Activated naive CD4-positive, alpha-beta T cell treated with anti-CD3 and anti-CD28 coated beads, Interleukin-2, amount 50 U/mL, for 72 hours (primary cell): ENCODE data around the gene GPR68. TPM values are rescaled to one million over a fixed set of nuclear protein-coding genes. Genes with fewer than 3 reads are reported as not detected.
"Not testable (repeated sequence)": the region's sequence is repeated elsewhere in the genome, so short reads cannot be mapped to it uniquely, and the experiment has no call there.

Experiments
- ATAC-seq, 2 donors: fragments of 150-1000 bp; cut with Tn5 transposase; 2 replicates each; pipeline ENCODE4 v1.10.0; 2021; ENCODE audit warnings: mild to moderate bottlenecking in 2 of 2, moderate library complexity in 2 of 2
- DNase-seq, 2 donors: peaks; one replicate each; pipeline ENCODE4 v3.0.0; 2021 to 2022; ENCODE audit warnings: low spot score in 2 of 2
- H3K27ac Mint-ChIP-seq, 2 donors: one replicate each; pipeline ENCODE4 v1.8.0; 2022; ENCODE audit warnings: mild to moderate bottlenecking in 2 of 2, mixed read lengths in 2 of 2
- H3K36me3 Mint-ChIP-seq, 2 donors: one replicate each; pipeline ENCODE4 v1.8.0; 2022; ENCODE audit warnings: mixed read lengths in 2 of 2
- H3K9me3 Mint-ChIP-seq, 2 donors: one replicate each; pipeline ENCODE4 v1.8.0; 2022; ENCODE audit warnings: mixed read lengths in 2 of 2
- total RNA-seq, 2 donors: library from RNA; stranded (reverse); gene quantifications; one replicate each; pipeline ENCODE4 v1.2.3, GENCODE V29; 2022

The GPR68 gene
- total RNA-seq, 2 donors from 2014 or later = 4.6 to 12.7 TPM

DNA sequence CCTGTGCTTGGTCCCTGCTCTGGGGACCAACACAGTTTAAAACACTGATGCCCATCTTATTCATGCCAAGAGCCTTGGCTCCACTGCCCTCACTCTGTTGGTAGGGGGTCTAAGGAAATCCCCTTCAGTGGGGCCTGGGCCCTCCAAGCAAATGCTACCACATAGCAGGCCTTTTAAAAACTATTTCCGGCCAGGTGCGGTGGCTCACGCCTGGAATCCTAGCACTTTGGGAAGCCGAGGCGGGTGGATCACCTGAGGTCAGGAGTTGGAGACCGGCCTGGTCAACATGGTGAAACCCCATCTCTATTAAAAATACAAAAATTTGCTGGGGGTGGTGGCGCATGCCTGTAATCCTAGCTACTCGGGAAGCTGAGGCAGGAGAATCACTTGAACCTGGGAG is 1.1 kb upstream of the GPR68 start:
- DNase-seq, ATAC-seq, H3K9me3 Mint-ChIP-seq: not testable (repeated sequence)
- peaks cover 42 to 72% of the 10 kb centered on the region in 2 donors for H3K36me3 Mint-ChIP-seq
- H3K27ac Mint-ChIP-seq = peak overlapping the region; percentile 99

DNA sequence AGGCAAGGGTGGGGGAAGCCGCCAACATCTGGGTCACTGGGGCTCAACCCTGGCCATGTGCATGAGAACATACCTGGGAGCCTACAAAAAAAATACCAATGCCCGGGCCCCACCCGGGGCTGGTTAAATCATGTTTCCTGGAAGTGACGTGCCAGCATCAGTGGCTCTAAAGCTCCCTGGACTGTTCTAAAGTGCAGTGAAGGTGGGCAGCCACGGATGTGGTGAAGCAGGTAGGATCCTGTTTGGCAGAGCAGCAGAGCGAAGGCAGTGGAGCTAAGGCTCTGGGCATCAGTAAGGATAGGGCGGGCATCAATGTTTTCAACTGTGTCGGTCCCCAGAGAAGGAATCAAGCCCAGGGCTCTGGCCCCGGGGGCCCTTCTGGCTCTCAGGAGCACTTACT is 525 bp upstream of the GPR68 start:
- peak; percentile 7 to 17 for ATAC-seq
- Mint-ChIP-seq H3K9me3 (peaks cover 6 to 9% of the 10 kb centered on the region in 2 donors), H3K27ac (peak overlapping the region; percentile 99), H3K36me3 (peaks cover 42 to 68% of the 10 kb centered on the region in 2 donors)
- DNase-seq = peak; percentile 55 to 79

DNA sequence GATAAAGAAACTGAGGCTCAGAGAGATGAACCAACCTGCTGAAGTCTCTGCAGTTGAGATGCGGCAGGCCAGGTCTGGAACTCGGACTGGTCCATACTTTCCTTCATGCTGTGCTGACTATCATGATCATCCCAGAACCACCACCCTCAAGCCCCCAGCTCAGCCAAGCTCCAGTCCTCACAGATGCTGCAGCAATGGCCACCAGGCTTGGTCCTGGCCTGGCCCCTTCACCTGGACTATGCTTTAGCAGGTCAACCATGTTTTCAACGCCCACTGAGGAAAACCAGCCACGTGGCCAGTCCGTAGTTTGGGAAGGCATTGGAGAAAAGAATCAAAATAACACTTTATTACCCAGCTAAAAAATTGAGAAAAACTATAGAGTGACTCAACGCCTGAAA is 1.4 kb downstream of the GPR68 start:
- H3K27ac Mint-ChIP-seq = peak overlapping the region; percentile 99
- DNase-seq (peak in 1 of 2 donors; percentile 53), ATAC-seq (no peak)
- H3K9me3 Mint-ChIP-seq = peaks cover 6 to 9% of the 10 kb centered on the region in 2 donors
- peaks cover 50 to 69% of the 10 kb centered on the region in 2 donors for H3K36me3 Mint-ChIP-seq

DNA sequence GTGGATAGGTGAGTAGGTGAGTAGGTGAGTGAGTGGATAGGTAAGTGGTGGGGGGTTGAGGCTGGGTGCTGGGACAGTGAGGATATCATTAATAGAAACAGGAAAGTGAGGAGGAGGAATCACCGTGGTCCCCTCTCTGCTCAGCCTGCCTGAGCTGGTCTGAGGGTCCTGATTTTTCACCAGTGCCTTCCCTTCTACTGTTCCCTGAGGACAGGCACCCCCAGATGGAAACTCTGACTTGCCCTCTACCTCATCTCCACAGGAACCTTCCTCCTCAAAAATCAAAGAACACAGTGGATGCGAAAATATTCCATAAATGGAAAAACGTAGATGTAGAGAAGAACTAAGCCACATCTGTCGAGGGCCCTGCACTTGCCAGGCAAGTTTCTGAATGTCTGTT is 1.9 kb downstream of the GPR68 start:
- ATAC-seq = no peak
- peak in 1 of 2 donors; percentile 53 for DNase-seq
- peak overlapping the region; percentile 99 for H3K27ac Mint-ChIP-seq
- peaks cover 49 to 64% of the 10 kb centered on the region in 2 donors for H3K36me3 Mint-ChIP-seq
- H3K9me3 Mint-ChIP-seq = peaks cover 5 to 9% of the 10 kb centered on the region in 2 donors

DNA sequence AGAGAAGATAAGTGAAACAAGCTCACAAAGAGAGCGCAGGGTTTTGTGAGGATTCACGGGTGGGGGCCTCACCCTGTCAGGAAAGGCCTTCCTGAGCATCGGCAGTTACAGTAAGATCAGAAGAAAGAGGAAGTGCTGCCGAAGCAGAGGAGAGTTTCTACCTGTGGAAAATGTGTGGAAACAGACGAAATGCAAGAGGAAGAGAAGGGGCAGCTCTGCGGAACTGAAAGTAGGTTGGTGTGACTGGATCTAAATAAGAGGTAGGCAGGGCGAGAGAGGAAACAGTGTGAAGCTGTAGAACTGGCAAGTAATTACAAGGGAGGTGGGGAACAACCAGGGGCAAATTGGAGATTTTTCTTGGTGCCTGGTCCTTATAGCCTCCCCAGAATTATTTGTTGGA is 2.6 kb downstream of the GPR68 start:
- ATAC-seq = no peak
- Mint-ChIP-seq H3K36me3 (peaks cover 43 to 56% of the 10 kb centered on the region in 2 donors), H3K9me3 (peaks cover 0 to 5% of the 10 kb centered on the region in 2 donors), H3K27ac (peak overlapping the region; percentile 99)
- DNase-seq = no peak

DNA sequence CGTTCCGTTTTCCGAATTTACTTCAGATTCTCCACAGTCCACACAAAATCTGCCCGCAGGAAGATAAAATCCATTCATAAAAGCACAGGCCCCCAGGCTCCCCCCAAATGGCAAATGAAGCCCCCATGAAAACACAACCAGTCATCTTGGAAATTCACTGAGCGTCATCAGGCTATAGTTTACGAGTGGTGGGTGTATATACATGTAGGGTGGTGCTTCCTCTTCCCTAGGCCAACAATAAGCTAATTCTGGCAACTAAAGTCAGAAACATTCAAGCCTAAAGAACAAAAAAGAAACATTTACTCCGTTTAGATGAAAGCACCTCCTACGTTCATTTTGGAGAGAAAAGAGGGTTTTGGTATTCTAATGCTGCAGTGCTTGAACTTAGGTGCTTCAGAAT is 5.8 kb downstream of the GPR68 start:
- peaks cover 40 to 54% of the 10 kb centered on the region in 2 donors for H3K36me3 Mint-ChIP-seq
- H3K9me3 Mint-ChIP-seq = peaks cover 4 to 5% of the 10 kb centered on the region in 2 donors
- DNase-seq (no peak), ATAC-seq (no peak)
- peak overlapping the region; percentile 3 to 34 for H3K27ac Mint-ChIP-seq

DNA sequence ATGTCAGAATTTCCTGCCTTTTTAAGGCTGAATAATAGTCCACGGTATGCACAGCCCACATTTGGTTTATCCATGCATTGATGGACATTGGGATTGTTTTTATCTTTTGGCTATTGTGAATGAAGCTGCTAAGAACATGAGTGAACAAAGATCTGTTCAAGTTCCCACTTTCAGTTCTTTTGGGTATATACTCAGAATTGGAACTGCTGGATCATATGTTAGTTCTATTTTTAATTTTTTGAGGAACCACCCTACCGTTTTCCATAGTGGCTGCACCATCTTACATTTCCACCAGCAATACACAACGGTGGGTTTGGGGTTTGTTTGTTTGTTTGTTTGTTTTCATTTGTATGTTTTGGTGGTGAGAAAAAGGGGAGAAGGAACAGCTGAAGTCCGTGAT is 6.4 kb downstream of the GPR68 start:
- DNase-seq (no peak), ATAC-seq (no peak)
- Mint-ChIP-seq H3K27ac (peak overlapping the region in 1 of 2 donors; percentile 3), H3K9me3 (peaks cover 4 to 5% of the 10 kb centered on the region in 2 donors), H3K36me3 (peaks cover 38 to 50% of the 10 kb centered on the region in 2 donors)

DNA sequence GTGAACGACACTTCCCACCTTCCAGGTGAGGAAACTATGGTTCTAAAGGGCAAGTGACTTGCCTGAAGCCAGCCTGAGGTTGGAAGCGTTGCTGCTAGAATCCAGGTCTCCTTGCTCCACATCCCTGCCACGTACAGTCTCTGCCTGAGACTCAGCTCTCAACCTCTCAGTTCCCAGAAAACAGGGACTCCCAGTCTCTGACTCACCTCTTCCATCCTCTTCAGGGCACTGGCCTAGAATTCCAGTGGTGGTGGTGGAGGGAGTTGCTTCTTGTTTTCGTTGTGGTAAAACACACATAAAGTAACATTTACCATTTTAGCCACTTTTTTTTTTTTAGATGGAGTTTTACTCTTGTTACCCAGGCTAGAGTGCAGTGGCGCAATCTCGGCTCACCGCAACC is 7.3 kb downstream of the GPR68 start:
- DNase-seq = no peak
- H3K36me3 Mint-ChIP-seq = peaks cover 36 to 46% of the 10 kb centered on the region in 2 donors
- no peak overlapping the region for H3K27ac Mint-ChIP-seq
- ATAC-seq = no peak
- H3K9me3 Mint-ChIP-seq = peaks cover 4 to 5% of the 10 kb centered on the region in 2 donors

DNA sequence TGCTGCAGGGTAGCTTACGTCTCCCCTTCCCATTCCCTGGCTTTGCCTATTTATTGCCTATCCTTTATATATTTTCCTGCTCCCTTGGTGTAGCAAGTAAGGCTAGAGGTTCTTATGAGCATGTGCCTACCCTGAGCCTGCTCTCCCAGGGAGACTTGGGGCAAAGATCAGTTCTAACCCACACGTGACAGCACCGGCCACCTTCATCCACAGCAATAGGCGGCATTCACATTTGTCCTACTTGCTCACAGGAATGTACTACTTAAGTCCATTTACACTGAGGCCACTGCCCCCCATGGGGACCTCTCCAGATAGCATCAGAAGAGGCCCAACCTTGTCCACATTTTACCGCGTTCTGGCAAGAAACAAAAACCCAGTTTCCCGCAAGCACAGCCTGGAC is 8.7 kb downstream of the GPR68 start:
- peaks cover 37 to 47% of the 10 kb centered on the region in 2 donors for H3K36me3 Mint-ChIP-seq
- H3K9me3 Mint-ChIP-seq = peaks cover under 1 to 4% of the 10 kb centered on the region in 2 donors
- H3K27ac Mint-ChIP-seq = no peak overlapping the region
- DNase-seq (no peak), ATAC-seq (no peak)

DNA sequence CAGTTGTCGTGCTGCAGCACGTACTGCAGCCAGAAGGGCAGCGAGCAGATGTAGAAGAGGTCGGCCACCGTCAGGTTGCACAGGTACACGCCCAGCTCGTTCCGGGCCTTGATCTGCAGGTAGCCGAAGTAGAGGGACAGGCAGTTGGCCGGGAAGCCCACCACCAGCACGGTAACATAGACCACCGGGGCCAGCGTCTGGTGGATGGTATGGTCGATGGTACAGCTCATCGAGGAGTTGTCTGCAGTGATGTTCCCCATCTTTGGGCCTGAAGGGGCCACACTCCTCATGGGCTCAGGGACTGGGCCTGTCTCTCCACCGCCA is 9.8 kb downstream of the GPR68 start:
- DNase-seq (peak in 1 of 2 donors; percentile 51), ATAC-seq (no peak)
- Mint-ChIP-seq H3K27ac (no peak overlapping the region), H3K9me3 (peaks cover 4% of the 10 kb centered on the region in 2 donors), H3K36me3 (peaks cover 42 to 54% of the 10 kb centered on the region in 2 donors)

DNA sequence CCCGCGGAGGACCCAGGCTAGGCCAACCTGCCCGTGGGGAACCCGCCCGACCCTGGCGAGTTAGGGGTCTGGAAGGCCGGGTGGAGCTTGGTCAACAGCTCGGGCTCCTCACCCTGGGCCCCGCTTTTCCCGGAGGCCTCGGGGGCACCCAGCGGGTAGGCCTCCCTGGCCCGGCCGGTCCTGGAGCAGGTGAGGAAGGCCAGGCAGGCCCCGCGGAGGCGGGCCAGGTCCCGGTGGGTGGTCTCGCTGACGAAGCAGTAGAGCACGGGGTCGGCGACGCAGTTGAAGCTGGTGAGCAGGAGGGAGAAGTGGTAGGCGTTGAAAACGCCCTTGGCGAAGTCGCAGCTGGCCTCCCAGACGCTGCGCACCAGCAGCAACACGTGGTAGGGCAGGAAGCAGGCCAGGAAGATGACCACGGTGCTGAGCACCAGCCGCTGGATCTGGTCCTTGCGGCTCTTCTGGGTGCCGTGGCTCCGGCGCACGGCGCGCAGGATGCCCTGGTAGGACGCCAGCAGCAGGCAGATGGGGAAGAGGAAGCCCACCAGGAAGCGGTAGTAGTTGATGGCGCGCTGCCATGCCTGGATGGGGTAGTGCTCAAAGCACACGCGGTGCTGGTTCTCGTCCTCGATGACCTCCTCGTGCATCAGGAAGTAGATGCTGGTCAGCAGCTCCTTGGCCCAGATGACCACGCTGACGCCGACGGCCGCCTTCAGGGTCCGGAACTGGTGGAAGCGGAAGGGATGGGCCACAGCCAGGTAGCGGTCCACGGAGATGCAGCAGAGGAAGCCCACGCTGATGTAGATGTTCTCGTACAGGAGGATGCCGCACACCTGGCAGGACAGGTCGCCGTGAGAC is 10.3 kb downstream of the GPR68 start:
- no peak for ATAC-seq
- Mint-ChIP-seq H3K27ac (no peak overlapping the region), H3K9me3 (peaks cover 4% of the 10 kb centered on the region in 2 donors), H3K36me3 (peaks cover 37 to 48% of the 10 kb centered on the region in 2 donors)
- DNase-seq = no peak

DNA sequence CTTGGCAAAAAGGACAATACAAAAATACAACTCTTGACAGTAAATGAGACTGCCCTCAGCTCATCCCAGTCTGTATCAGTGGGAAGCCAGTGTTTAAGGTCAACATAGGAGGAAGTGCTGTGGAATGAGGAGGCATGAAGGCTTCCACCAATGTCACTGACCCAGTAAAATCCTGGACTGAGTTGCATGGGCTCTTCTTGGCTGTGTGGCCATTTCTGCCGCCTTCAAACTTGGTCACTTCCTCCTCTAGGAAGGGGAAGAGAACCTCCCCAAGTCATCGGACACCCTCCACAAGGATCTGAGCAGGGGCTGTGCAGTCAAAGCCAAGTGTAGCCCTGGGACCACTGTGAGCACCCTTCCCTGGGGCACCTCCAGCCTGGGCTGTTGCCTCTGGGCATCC is 11.9 kb downstream of the GPR68 start:
- DNase-seq (no peak), ATAC-seq (no peak)
- Mint-ChIP-seq H3K36me3 (peaks cover 29 to 39% of the 10 kb centered on the region in 2 donors), H3K27ac (peak overlapping the region in 1 of 2 donors; percentile 66), H3K9me3 (peaks cover 4% of the 10 kb centered on the region in 2 donors)

DNA sequence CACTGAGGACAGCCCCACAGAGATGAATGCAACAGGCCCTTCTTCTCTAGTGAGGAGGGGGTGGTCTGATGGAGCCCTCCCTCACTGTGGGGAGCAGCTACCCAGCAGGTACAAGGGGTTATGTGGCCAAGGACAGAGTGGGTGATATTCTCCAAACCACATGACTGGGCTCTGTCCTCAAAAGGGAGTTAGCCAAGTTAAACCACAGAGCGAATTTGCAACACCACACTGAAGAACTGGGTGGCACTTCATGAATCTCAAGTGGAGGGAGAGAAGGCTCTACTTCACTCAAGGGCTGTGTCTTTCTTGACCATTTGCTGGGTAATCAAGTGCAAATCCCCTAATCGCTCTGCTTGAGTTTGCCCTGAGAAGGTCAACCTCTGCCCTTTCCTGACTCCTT is 12.5 kb downstream of the GPR68 start:
- Mint-ChIP-seq H3K36me3 (peaks cover 29 to 39% of the 10 kb centered on the region in 2 donors), H3K9me3 (peaks cover 4% of the 10 kb centered on the region in 2 donors), H3K27ac (peak overlapping the region in 1 of 2 donors; percentile 66)
- DNase-seq = no peak
- ATAC-seq = no peak

DNA sequence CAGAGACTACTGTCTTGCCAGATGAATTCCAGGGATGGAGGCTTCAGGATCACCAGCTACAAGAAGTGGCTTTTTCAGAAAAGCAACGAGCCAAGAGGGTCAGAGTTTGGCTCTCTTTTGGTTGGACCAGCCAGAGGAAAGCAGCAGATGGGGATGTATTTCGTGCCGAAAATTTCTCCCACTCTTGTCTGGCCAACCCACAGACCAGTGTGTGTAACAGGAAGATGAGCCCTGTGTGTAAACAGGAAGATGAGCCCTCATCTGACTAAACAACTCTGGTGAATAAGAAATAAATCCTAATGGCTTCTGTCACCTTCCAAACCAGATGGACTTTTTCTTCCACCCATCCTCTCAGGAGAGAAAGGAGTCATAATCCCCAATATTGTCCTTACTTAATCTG is 13.1 kb downstream of the GPR68 start:
- no peak for ATAC-seq
- Mint-ChIP-seq H3K36me3 (peaks cover 29 to 43% of the 10 kb centered on the region in 2 donors), H3K9me3 (peaks cover 4% of the 10 kb centered on the region in 2 donors), H3K27ac (peak overlapping the region; percentile 15 to 85)
- no peak for DNase-seq

DNA sequence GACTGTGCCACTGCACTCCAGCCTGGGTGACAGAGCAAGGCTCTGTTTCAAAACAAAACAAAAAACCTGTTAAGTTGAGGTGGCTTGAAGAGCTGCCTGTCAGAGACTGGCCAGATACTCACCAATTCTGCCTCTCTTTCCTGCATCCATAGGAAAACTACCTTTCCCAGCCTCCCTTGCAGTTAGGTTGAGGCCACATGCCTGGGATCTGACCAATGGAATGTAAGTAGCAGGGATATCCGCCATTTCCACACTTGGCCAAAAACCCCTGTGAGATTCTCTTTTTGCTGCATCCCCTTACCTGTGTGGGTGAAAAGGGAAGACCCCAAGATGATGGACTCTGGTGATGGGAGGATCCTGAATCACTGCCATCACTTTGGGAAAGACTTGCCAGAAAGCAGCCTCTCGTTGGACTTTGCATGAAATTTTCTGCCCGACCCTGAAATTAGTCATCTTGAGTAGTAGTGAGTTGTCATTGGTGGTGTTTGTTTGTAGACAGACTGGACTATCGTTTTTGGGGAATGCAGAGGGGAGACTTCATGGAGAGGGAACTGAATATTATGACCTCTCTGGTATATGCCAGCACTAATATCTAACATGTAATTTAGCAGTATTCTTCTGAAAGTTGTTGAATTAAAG is 14.0 kb downstream of the GPR68 start:
- Mint-ChIP-seq H3K36me3 (peaks cover 29 to 52% of the 10 kb centered on the region in 2 donors), H3K27ac (peak overlapping the region; percentile 85 to 98), H3K9me3 (peaks cover 4% of the 10 kb centered on the region in 2 donors)
- no peak for ATAC-seq
- no peak for DNase-seq

DNA sequence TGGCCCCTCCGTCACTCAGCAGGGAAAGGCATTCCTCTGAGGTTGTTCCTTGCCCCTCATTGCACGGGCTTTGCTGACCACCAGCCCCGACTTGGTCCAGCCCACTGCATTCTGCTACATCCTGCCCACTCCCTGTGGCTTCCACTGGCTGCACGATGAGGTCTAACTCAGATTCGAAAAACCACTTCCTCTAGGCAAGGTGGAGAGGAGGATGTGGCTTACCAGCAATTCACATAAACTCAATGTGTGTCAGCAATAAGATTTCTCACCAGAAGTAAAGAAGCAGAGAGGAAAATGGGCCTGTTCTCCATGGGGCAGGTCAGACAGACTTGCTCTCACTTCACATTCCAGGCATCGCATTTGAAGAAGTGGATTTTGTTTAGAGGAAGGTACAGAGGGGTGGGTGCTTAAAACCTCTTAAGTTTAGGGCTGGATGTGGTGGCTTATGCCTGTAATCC is 14.7 kb downstream of the GPR68 start:
- ATAC-seq = peak; percentile 40 to 41
- peak overlapping the region; percentile 85 to 98 for H3K27ac Mint-ChIP-seq
- H3K9me3 Mint-ChIP-seq = peaks cover 4% of the 10 kb centered on the region in 2 donors
- peak; percentile 63 to 78 for DNase-seq
- peaks cover 29 to 58% of the 10 kb centered on the region in 2 donors for H3K36me3 Mint-ChIP-seq

DNA sequence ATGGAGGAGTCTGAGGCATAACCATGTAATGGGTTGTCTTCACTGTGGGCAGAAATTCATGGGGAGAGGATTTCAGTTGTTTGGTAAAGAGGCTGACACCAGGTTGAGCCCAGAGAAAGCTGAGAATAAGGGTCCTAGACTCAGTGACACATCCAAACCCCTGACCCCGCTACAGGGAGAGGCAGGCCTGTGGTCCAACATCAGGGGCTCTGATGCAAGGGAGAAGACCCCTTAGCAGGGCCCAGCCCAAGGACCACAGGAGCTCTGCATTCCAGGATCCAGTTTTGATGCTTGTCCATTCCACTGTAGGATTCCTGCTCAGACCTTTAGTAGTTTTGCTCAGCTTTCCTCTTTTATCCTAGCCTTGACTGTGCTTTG is 15.5 kb downstream of the GPR68 start:
- Mint-ChIP-seq H3K9me3 (peaks cover 0 to 4% of the 10 kb centered on the region in 2 donors), H3K27ac (peak overlapping the region; percentile 85 to 98), H3K36me3 (peaks cover 21 to 55% of the 10 kb centered on the region in 2 donors)
- no peak for DNase-seq
- ATAC-seq = no peak
